Testis (tissue), 2 donors: ENCODE measurements around the gene FAM53A.

Experiments used
- POLR2A ChIP-seq: fragments of 450-650 bp; IDR thresholded peaks from one replicate; pipeline ENCODE4 v1.6.1; 2017; ENCODE audit warnings: antibody characterized with exemption, mild to moderate bottlenecking, moderate library complexity
- TF ChIP-seq, protein P1 (sequence below), 3 experiments: fragments of 450-650 bp in 2 of 3; fragments of 200-600 bp in 1 of 3; sonication (generic) in 1 of 3; IDR thresholded peaks; one replicate each; pipeline ENCODE4 v1.5.1; 2016 to 2019; ENCODE audit warnings: antibody characterized with exemption in 3 of 3, mild to moderate bottlenecking in 2 of 3, moderate library complexity in 1 of 3

DNA sequence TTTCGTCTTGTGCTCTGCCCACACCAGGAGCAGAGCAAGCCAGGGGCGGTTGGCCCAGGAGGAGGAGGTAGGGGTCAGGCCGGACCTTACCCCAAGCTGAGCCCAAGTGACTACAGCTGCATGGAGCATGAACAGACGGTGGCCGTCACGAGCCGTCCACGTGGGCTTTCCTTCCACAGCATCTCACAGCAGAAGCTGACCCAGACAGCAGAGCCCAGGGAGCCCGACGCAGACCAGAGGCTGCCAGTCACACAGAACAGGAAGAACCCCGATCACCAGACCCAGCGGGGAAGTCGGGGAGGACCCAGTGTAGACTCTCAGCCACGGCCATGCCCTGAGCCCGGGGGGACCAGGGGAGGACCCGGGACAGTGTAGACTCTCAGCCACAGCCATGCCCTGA is 58.0 kb downstream of the FAM53A start:
- TF ChIP-seq POLR2A = no peak
- TF ChIP-seq, protein P1, sequence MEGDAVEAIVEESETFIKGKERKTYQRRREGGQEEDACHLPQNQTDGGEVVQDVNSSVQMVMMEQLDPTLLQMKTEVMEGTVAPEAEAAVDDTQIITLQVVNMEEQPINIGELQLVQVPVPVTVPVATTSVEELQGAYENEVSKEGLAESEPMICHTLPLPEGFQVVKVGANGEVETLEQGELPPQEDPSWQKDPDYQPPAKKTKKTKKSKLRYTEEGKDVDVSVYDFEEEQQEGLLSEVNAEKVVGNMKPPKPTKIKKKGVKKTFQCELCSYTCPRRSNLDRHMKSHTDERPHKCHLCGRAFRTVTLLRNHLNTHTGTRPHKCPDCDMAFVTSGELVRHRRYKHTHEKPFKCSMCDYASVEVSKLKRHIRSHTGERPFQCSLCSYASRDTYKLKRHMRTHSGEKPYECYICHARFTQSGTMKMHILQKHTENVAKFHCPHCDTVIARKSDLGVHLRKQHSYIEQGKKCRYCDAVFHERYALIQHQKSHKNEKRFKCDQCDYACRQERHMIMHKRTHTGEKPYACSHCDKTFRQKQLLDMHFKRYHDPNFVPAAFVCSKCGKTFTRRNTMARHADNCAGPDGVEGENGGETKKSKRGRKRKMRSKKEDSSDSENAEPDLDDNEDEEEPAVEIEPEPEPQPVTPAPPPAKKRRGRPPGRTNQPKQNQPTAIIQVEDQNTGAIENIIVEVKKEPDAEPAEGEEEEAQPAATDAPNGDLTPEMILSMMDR (IDR thresholded peaks at IDR 0.05) = no peak
